SK-N-MC (cell line): ENCODE measurements around the gene GABBR2.

Source experiments
- DNase-seq: peaks from one replicate; pipeline ENCODE4 v3.0.0-alpha.2; 2011; ENCODE audit warnings: low read depth, low spot score
- H3K27ac ChIP-seq: fragments of 200-600 bp; sonication (generic); 2 replicates; pipeline ENCODE4 v1.5.1; 2016; ENCODE audit warnings: mixed run types
- H3K36me3 ChIP-seq: fragments of 200-600 bp; sonication (generic); 2 replicates; pipeline ENCODE4 v1.6.1; 2017; ENCODE audit warnings: antibody characterized with exemption, low read length, mixed read lengths; ENCODE audit not compliant: insufficient read depth
- H3K4me3 ChIP-seq: fragments of 200-600 bp; sonication (generic); 2 replicates; pipeline ENCODE4 v1.5.1; 2016
- H3K9ac ChIP-seq: fragments of 200-600 bp; sonication (generic); 2 replicates; pipeline ENCODE4 v1.8.0; 2017; ENCODE audit warnings: mixed run types, mixed read lengths; ENCODE audit not compliant: insufficient read length
- H3K9me3 ChIP-seq: fragments of 200-600 bp; sonication (generic); 2 replicates; pipeline ENCODE4 v1.6.1; 2017; ENCODE audit warnings: low read depth, mild to moderate bottlenecking, antibody characterized with exemption, low read length, moderate library complexity, mixed read lengths
- EZH2 ChIP-seq: fragments of 200-600 bp; sonication (generic); IDR thresholded peaks from one replicate; pipeline ENCODE4 v1.6.1; 2017; ENCODE audit warnings: antibody characterized with exemption
- FOXP2 ChIP-seq: optimal IDR thresholded peaks from 2 replicates; pipeline ENCODE3; 2011; ENCODE audit warnings: mild to moderate bottlenecking, moderate library complexity; ENCODE audit not compliant: insufficient read depth; ENCODE audit errors: extremely low read length, control extremely low read depth
- POLR2AphosphoS5 ChIP-seq: IDR thresholded peaks from 2 replicates; pipeline ENCODE4 v1.6.1; 2012; ENCODE audit warnings: mild to moderate bottlenecking, low read depth, low read length, borderline replicate concordance

The GABBR2 gene

DNA sequence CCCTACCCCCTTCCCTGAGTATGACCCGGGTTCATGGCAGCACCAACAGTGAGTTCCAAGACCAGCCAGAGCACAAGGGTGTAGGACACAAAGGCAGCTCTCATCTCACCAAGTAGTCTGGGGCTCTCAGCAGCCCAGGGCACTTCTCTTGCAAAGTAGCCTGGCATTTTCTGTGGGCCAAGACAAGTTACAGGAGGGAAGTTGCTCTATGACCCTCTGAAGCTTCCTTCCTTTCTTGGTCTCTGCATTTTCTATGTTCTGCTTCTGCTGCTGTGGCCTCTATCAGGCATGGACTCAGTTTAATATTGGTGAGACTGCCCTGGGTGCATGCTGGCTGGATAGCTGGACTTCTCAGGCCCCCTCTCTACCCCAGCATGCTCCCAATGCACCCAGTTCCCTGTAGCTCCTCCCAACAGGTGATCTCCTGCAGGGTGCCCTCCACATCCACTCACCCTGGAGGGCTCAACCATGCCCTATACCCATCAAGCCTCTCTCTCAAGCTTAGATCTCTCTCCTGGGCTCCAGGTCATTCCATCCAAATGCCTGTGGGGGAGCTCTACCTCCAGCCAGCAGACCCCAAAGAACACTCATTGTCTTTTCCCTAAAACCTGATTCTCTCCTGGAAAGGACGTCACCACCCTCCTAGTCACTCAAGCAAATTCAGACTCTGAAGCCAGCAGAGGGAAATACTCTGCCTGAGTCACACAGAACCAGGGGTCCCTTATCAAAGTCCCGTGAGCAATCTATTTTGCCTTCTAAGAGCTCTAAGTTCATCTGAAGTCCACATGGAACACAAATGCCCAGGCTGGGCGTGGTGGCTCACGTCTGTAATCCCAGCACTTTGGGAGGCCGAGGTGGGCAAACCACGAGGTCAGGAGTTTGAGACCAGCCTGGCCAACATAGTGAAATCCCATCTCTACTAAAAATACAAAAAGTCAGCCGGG lies 467.1 kb downstream of the GABBR2 start:
- Histone ChIP-seq H3K9me3 (no peaks in the 10 kb centered on the region), H3K36me3 (no peaks in the 10 kb centered on the region), H3K4me3 (no peak overlapping the region), H3K9ac (no peak overlapping the region), H3K27ac (no peak overlapping the region)
- no peak for DNase-seq
- no peak for TF ChIP-seq FOXP2
- no peak for TF ChIP-seq POLR2AphosphoS5
- TF ChIP-seq EZH2 = no peak

DNA sequence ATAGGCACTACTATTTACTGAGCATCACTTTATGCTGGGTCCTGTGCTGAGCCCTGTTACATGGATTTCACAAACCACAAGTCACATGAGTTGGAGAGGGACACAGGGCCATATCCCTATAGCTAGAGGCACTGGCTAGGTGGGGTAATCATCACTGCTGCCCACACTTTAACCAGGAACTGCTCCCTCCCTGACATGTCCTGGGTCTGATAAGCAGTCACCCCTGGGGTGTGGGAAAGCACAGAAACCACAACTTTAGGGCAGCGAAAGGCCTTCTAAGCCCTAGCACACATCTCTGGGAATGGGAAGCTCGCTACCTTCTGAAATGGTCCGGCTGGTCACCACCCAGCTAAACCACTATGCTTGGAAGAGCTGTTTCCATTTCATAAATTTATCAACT lies 468.3 kb downstream of the GABBR2 start:
- H3K27ac ChIP-seq = no peak overlapping the region
- no peak overlapping the region for H3K4me3 ChIP-seq
- DNase-seq = no peak
- no peaks in the 10 kb centered on the region for H3K9me3 ChIP-seq
- TF ChIP-seq POLR2AphosphoS5 (no peak), EZH2 (no peak), FOXP2 (no peak)
- H3K9ac ChIP-seq = no peak overlapping the region
- no peaks in the 10 kb centered on the region for H3K36me3 ChIP-seq
